ENCODE measurements around the gene CCDC146. TPM values are rescaled to one million over a fixed set of nuclear protein-coding genes. Genes with fewer than 3 reads are reported as not detected.
A peak's percentile ranks its signal among the peaks of the same experiment; 100 is the strongest.

Gene CCDC146
- polyA plus RNA-seq, 1 of the 3 experiments (the other 2 are of a cell fraction) = 2.7 TPM

GRCh38 chr7:77293046-77293445 lies 170.6 kb downstream of the CCDC146 start:
- no peak overlapping the region for H3K4me2 ChIP-seq
- TF ChIP-seq, protein P1, sequence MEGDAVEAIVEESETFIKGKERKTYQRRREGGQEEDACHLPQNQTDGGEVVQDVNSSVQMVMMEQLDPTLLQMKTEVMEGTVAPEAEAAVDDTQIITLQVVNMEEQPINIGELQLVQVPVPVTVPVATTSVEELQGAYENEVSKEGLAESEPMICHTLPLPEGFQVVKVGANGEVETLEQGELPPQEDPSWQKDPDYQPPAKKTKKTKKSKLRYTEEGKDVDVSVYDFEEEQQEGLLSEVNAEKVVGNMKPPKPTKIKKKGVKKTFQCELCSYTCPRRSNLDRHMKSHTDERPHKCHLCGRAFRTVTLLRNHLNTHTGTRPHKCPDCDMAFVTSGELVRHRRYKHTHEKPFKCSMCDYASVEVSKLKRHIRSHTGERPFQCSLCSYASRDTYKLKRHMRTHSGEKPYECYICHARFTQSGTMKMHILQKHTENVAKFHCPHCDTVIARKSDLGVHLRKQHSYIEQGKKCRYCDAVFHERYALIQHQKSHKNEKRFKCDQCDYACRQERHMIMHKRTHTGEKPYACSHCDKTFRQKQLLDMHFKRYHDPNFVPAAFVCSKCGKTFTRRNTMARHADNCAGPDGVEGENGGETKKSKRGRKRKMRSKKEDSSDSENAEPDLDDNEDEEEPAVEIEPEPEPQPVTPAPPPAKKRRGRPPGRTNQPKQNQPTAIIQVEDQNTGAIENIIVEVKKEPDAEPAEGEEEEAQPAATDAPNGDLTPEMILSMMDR (IDR thresholded peaks at IDR 0.05) = 0 out of 2 replicates have a peak, but pooled peaks have one; percentile 12
- TF ChIP-seq ELF1 (IDR thresholded peaks at IDR 0.05) = no peak
- WGBS (ENCODE audit: low lambda C conversion rate) = 92% methylated on average over 4 of the region's 4 CpGs
- no peaks in the 10 kb centered on the region for H3F3A ChIP-seq (replicated peaks; ENCODE audit: insufficient read depth)
- no peak for DNase-seq
- ChIA-PET POLR2A (no interaction called here), CTCF (no interaction called here)
- H4K20me1 ChIP-seq (ENCODE audit: insufficient read depth) = no peaks in the 10 kb centered on the region
- H3K79me2 ChIP-seq (ENCODE audit: insufficient read depth) = no peaks in the 10 kb centered on the region
- H3K27ac ChIP-seq (ENCODE audit: low read depth in 2 of 2, low read length in 1 of 2) = no peak overlapping the region
- H3K27me3 ChIP-seq (ENCODE audit: insufficient read depth) = no peaks in the 10 kb centered on the region
- H2AFZ ChIP-seq (ENCODE audit: low read depth) = no peak overlapping the region
- no peaks in the 10 kb centered on the region for H3K9me2 ChIP-seq
- H3K4me3 ChIP-seq (ENCODE audit: low read depth in 2 of 2, low read length in 1 of 2) = no peak overlapping the region
- no peak overlapping the region for H3K9ac ChIP-seq
- H3K36me3 ChIP-seq (replicated peaks in 1 of 2; ENCODE audit: control insufficient read depth in 1 of 2, insufficient read depth in 2 of 2, low read length in 1 of 2) = no peaks in the 10 kb centered on the region
- no peaks in the 10 kb centered on the region for H3K9me3 ChIP-seq
- no peaks in the 10 kb centered on the region for H3K4me1 ChIP-seq (ENCODE audit: control insufficient read depth in 1 of 2, insufficient read depth in 2 of 2, low read depth in 1 of 2, low read length in 1 of 2)

GRCh38 chr7:77295549-77295948 lies 173.1 kb downstream of the CCDC146 start:
- POLR2A ChIA-PET = no interaction called here
- no peak for TF ChIP-seq USF2 (IDR thresholded peaks at IDR 0.05; ENCODE audit: borderline replicate concordance, low read depth, low read length)
- no peak for TF ChIP-seq EZH2phosphoT487 (IDR thresholded peaks at IDR 0.05; ENCODE audit: borderline replicate concordance, low read depth)
- no peak for TF ChIP-seq ELF1 (IDR thresholded peaks at IDR 0.05)
- TF ChIP-seq TEAD4 (IDR thresholded peaks at IDR 0.05; ENCODE audit: borderline replicate concordance, insufficient read depth) = no peak
- TF ChIP-seq NFIC (IDR thresholded peaks at IDR 0.05; ENCODE audit: borderline replicate concordance) = no peak
- no peak for TF ChIP-seq POLR2AphosphoS5 (IDR thresholded peaks at IDR 0.05; ENCODE audit: low read depth, low read length)
- TF ChIP-seq FOSL2 (IDR thresholded peaks at IDR 0.05; ENCODE audit: borderline replicate concordance, low read depth) = no peak
- TF ChIP-seq, protein P2, sequence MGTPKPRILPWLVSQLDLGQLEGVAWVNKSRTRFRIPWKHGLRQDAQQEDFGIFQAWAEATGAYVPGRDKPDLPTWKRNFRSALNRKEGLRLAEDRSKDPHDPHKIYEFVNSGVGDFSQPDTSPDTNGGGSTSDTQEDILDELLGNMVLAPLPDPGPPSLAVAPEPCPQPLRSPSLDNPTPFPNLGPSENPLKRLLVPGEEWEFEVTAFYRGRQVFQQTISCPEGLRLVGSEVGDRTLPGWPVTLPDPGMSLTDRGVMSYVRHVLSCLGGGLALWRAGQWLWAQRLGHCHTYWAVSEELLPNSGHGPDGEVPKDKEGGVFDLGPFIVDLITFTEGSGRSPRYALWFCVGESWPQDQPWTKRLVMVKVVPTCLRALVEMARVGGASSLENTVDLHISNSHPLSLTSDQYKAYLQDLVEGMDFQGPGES (IDR thresholded peaks at IDR 0.05; ENCODE audit: low read depth, low read length) = no peak
- TF ChIP-seq MEF2A (IDR thresholded peaks at IDR 0.05; ENCODE audit: borderline replicate concordance, low read depth) = no peak
- TF ChIP-seq TAF1 (IDR thresholded peaks at IDR 0.05; ENCODE audit: borderline replicate concordance, low read depth, low read length) = no peak
- TF ChIP-seq CHD2 (IDR thresholded peaks at IDR 0.05; ENCODE audit: low read length, partially characterized antibody) = no peak
- no peak for TF ChIP-seq GABPA (IDR thresholded peaks at IDR 0.05; ENCODE audit: low read depth)
- TF ChIP-seq NRF1 (IDR thresholded peaks at IDR 0.05; ENCODE audit: low read depth, low read length) = no peak
- Histone ChIP-seq H3K79me2 (ENCODE audit: insufficient read depth) (no peaks in the 10 kb centered on the region), H3K4me3 (ENCODE audit: low read depth in 2 of 2, low read length in 1 of 2) (no peak overlapping the region), H3K9me3 (no peaks in the 10 kb centered on the region), H3K9me2 (no peaks in the 10 kb centered on the region), H2AFZ (ENCODE audit: low read depth) (no peak overlapping the region), H3K4me1 (ENCODE audit: control insufficient read depth in 1 of 2, insufficient read depth in 2 of 2, low read depth in 1 of 2, low read length in 1 of 2) (no peaks in the 10 kb centered on the region), H3K4me2 (no peak overlapping the region), H4K20me1 (ENCODE audit: insufficient read depth) (no peaks in the 10 kb centered on the region), H3K27ac (ENCODE audit: low read depth in 2 of 2, low read length in 1 of 2) (no peak overlapping the region), H3K36me3 (replicated peaks in 1 of 2; ENCODE audit: control insufficient read depth in 1 of 2, insufficient read depth in 2 of 2, low read length in 1 of 2) (no peaks in the 10 kb centered on the region), H3F3A (replicated peaks; ENCODE audit: insufficient read depth) (no peaks in the 10 kb centered on the region), H3K27me3 (ENCODE audit: insufficient read depth) (no peaks in the 10 kb centered on the region), H3K9ac (no peak overlapping the region)
- 85% methylated on average over 2 of the region's 2 CpGs for WGBS (ENCODE audit: low lambda C conversion rate)
- CTCF ChIA-PET = interaction anchor here (0.9 to 2.0 kb wide), 5 partner anchors 20 to 163 kb away, joined by 3 to 5 read pairs (median 3); no protein-coding TSS in a partner anchor
- no peak for DNase-seq
